GM19467 (cell line): ENCODE data around the gene CFAP46.

Experiments used
- ATAC-seq: cut with Tn5 transposase; IDR thresholded peaks from one replicate; pipeline ENCODE4 v1.9.1; 2021; ENCODE audit warnings: mild to moderate bottlenecking, moderate library complexity; ENCODE audit not compliant: unreplicated experiment

Gene CFAP46

DNA sequence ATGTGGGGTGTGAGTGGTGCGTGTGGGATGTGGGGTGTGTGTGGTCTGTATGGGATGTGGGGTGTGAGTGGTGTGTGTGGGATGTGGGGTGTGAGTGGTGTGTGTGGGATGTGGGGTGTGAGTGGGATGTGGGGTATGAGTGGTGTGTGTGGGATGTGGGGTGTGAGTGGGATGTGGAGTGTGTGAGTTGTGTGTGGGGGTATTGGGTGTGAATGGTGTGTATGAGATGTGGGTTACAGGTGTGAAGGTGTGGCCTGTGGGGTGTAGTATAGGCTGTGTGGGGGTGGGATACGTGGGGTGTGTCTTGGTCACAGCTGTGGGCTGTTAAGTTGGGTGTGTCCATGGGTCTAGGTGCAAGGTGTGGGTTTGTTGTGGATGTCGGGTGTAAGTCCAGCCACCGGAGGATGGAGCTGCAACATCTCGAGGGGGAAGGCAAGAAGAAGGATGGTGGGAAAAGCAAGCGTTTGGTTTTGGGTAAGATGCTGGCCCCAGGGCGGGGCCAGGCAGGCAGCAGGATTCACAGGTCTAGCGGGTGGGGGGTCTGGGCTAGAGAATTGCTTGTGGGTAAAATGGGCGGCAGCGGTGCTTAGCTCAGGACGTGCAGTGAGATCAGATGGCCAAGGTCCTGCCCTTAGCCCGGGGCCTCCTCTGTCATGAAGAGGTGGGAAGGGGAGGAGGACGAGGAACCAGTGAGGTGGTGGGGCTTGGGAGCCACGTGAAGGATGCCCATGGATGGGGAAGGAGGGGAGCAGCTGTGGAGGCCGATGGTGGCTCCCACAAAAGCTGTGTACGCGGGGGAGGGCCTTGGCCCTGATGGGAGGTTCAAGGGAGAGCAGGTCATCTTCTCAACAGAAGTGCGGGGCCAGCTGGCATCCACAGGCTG lies 60.1 kb downstream of the CFAP46 start:
- no peak for ATAC-seq

DNA sequence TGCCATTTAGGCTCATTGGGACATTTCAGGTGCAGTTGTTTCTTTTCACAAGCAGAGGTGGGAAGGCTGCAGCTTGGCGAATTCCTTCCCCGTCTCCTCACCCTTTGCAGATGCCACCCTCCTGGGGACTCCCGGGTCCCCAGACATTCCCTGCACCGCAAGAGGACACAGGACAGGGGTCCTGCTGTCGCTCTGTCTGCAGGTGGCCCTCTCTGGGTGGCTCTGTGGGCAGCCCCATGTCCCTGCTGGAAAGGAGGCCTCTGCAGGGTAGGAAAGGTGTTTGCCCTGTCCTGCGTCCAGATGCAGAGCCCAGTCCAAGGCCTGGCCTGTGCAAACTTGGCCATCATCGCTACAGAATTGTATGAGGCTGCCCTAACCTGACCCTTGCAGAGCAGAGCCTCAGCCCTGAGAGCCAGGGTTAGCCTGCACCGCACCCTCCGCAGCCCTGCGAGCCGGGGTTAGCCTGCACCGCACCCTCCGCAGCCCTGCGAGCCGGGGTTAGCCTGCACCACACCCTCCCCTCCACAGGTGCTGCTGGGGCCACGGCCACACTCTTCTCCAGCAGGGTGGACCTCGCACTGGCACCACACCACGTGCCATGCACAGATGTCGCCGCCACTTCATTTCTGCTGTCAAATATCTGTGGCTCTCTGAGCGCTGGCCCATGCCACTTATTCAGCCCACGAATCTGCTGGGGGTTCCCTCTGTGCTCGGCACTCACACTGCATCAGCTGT lies 61.0 kb downstream of the CFAP46 start:
- no peak for ATAC-seq

DNA sequence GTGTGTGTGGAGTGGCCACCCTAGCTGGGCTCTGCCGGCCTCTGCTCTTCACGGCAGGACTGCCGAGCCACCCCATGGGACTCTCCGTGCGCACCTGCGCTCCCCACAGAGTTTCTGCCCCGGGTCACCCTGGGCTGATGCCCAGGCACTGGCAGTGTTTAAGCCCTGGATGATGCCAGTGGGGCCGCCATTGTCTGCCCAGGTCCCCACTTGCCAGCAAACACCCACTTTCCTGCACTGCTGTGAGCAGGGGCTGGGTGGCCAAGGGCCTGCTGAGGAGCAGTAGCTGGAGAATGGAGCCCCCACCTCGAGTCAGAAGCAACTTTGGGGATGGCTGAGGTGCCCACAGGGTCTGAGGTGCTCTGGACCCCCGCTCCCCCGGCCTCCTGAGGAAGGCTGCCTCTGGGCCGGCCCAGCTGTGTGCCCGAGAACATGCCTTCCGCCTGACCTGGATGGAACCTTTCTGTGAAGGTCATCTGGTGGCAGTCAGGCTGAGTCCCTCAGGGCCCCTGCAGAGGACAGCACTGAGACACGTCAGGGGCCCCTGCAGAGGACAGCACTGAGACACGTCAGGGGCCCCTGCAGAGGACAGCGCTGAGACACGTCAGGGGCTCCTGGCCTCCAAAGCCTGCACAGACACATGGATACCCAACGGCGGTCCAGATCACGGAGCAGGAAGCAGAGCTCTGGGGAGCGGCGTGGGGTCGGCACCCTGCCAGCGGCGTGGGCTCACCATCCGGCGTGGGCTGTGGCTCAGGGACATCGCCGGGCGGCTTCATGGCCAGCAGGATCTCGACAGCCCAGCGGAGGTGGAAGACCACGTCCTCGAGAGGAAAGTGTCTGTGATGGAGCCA lies 62.0 kb downstream of the CFAP46 start:
- no peak for ATAC-seq

- no peak for ATAC-seq
Observed at GRCh38 chr10:132879408-132880127, 62.8 kb downstream of the CFAP46 start.

DNA sequence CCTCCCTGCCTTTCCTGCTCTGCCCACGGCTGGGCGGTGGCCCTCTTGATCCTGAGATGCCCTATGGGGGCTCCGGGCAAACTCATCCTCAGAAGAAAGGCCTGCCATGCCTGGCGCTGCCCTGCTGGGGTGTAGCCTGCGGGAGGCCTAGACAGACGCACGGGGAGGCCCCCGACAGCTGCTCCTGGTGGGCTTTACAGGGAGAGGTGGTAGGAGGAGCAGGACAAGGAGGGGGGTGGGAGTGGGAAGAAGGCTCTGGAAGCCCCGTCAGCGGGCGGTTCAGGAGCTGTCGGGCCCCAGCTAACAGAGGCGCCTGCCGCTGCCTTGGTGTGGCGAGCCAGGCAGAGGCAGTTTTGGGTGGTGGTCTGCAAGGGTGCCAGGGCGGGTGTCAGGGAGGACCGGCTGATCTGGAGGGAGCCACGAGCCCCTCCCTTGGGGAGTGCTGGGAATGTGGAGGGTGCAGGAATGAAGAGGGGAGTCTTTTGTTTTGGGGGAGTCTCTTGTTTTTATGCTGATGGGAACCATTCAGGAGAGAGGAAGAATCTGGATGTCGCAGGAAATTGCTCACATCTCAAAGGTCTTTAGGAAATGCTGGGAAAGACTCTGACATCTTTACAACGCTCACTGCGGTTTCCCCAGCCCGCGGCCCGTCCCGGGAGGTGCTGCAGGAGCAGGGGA lies 63.5 kb downstream of the CFAP46 start:
- no peak for ATAC-seq

DNA sequence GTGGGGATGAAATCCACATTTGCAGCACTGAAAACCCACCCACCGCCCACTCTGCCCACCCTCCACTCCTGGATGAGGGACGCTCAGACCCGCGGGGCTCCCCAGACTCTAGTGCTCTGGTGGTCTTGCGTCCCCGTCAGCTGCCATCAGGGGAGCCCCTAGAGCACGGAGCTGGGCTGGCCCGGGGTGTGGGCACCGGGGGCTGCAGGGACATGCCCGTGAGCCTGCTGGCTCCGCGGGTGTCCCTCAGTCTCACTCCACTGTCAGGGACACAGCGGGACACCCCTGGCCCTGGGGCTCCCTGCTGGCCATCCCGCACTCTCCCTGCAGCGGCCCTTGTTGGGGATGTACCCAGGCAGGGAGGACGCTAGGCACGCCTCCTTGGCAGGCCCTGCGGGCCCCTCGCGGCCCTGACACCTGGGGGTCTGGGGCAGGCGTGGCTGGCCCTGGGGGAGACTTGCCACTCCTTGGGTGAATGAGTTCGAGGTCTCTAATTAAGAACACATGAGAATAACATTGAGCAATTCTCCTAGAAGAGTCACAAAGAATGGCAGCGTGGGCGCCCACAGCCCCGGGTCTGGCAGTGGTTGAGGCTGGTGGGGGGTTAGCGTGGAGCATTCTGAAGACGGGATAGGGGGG lies 64.2 kb downstream of the CFAP46 start:
- ATAC-seq = no peak

DNA sequence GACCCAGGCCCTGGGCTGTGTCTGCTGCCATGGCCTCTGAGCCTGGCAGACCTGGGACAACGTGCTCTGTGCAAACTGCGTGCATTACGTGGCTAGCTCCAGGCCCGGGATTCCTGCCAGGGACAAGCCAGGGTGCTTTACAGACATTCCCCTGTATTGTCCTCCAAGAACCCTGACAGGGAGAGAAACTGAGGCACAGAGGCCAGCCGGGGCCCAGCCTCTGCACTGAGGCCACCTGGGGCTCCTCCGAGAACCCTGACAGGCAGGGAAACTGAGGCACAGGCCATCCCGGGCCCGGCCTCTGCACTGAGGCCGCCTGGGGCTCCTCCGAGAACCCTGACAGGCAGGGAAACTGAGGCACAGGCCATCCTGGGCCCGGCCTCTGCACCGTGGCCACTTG lies 64.9 kb downstream of the CFAP46 start:
- no peak for ATAC-seq

GRCh38 chr10:132876993-132877431 lies 65.4 kb downstream of the CFAP46 start:
- ATAC-seq = no peak

- ATAC-seq = no peak
Observed at GRCh38 chr10:132876131-132876860, 66.1 kb downstream of the CFAP46 start.

DNA sequence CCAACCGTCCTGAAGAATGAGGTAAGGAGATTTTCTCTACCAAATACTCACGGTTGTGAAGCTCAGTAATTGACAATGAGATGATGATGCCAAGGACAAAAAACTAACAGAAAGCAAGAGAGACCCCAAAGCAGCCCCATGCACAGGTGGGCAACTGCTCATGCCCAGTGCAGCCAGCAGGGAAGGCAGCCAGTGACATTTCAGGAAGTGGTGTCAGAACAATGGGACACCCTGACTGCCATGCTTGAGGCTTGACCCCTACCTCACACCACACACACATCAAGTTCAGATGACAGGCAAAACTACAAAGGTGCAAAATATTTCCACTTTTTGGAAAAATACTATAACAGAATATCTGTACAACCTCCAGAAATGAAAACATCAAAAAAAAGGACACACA lies 66.9 kb downstream of the CFAP46 start:
- no peak for ATAC-seq

GRCh38 chr10:132873395-132873794 lies 69.0 kb downstream of the CFAP46 start:
- no peak for ATAC-seq

GRCh38 chr10:132872658-132873057 lies 69.7 kb downstream of the CFAP46 start:
- no peak for ATAC-seq

DNA sequence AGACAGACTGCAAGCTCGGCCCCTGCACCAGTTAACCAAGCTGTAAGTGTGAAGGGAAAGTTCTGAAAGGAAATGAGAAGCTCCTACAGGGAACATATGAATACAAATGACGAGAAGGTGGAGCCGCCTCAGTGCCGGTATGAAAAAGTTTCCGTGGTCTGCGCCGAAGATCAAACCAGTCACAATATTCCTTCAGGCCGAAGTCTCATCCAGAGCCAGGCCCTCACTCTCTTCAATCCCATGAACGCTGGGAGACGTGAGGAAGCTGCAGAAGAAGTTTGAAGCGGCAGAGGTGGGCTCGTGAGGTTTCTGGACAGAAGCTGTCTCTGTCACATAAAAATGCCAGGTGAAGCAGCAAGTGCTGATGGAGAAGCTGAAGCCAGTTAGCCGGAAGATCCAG lies 71.9 kb downstream of the CFAP46 start:
- ATAC-seq = no peak

- ATAC-seq = no peak
Observed at GRCh38 chr10:132869621-132870020, 72.7 kb downstream of the CFAP46 start.

DNA sequence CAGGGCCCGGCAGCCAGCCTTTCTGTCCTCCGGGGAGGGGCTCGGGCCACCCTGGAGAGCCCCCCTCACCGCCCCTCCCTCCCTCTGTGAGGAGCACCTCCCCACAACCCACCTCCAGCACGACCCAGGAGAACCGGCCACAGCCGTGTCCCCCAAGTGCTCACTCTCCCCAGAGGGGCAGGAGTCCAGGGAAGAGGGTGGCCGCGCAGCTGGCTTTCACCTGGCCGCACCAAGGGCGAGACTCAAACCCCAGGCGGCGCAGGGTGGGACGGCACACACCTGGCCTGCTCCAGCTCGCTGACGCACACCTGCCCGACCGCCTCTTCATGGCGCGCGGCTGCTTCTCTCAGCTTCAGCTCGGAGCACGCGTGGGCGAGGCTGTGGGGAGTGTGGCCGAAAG lies 73.4 kb downstream of the CFAP46 start:
- no peak for ATAC-seq

- no peak for ATAC-seq
Observed at GRCh38 chr10:132867801-132868644, 74.3 kb downstream of the CFAP46 start.

GRCh38 chr10:132866601-132867381 lies 75.6 kb downstream of the CFAP46 start:
- no peak for ATAC-seq
